GM21390 (cell line): Measurements from ENCODE around the gene RSPH9.

Source experiments
- ATAC-seq: cut with Tn5 transposase; IDR thresholded peaks from one replicate; pipeline ENCODE4 v1.9.1; 2021; ENCODE audit not compliant: unreplicated experiment

The RSPH9 gene

GRCh38 chr6:43707767-43708166, 62.9 kb downstream of the RSPH9 start:
- ATAC-seq: no peak

GRCh38 chr6:43708860-43709653, 64.2 kb downstream of the RSPH9 start:
- no peak for ATAC-seq

- ATAC-seq: no peak
These were observed 64.9 kb downstream of the RSPH9 start for GRCh38 chr6:43709654-43710303.

- no peak for ATAC-seq
These were observed 65.7 kb downstream of the RSPH9 start for GRCh38 chr6:43710576-43710975.

GRCh38 chr6:43712579-43712978, 67.7 kb downstream of the RSPH9 start:
- ATAC-seq: no peak

GRCh38 chr6:43713643-43714310, 68.9 kb downstream of the RSPH9 start:
- ATAC-seq: no peak

GRCh38 chr6:43714311-43715055, 69.6 kb downstream of the RSPH9 start:
- peak; percentile 23 for ATAC-seq

GRCh38 chr6:43715056-43715788, 70.4 kb downstream of the RSPH9 start:
- peak; percentile 94 for ATAC-seq

GRCh38 chr6:43716099-43716498, 71.3 kb downstream of the RSPH9 start:
- ATAC-seq: no peak

GRCh38 chr6:43717389-43717788, 72.6 kb downstream of the RSPH9 start:
- no peak for ATAC-seq

- no peak for ATAC-seq
These were observed 73.0 kb downstream of the RSPH9 start for GRCh38 chr6:43717822-43718221.

GRCh38 chr6:43718387-43719105, 73.7 kb downstream of the RSPH9 start:
- no peak for ATAC-seq

- ATAC-seq: no peak
These were observed 74.7 kb downstream of the RSPH9 start for GRCh38 chr6:43719511-43719910.

- ATAC-seq: no peak
These were observed 76.2 kb downstream of the RSPH9 start for GRCh38 chr6:43720999-43721398.
